Ovary (tissue), 3 donors: ENCODE results near the gene HIBCH.

ENCODE experiments used
- EP300 ChIP-seq: sonication (generic); formaldehyde crosslinking; IDR thresholded peaks from one replicate; pipeline ENCODE4 v1.6.1; 2017; ENCODE audit warnings: antibody characterized with exemption
- POLR2A ChIP-seq: fragments of 450-650 bp; IDR thresholded peaks from one replicate; pipeline ENCODE4 v1.6.1; 2017; ENCODE audit warnings: antibody characterized with exemption, mild to moderate bottlenecking, moderate library complexity
- TF ChIP-seq, protein P1 (sequence below), 3 donors: fragments of 450-650 bp in 2 of 3; fragments of 200-600 bp in 1 of 3; IDR thresholded peaks; one replicate each; pipeline versions ENCODE4 v1.5.1 to v1.8.0; 2016 to 2022; ENCODE audit warnings: antibody characterized with exemption in 3 of 3, mild to moderate bottlenecking in 1 of 3
- donor health status: DM: no; HTN: no; CAD: no.

DNA sequence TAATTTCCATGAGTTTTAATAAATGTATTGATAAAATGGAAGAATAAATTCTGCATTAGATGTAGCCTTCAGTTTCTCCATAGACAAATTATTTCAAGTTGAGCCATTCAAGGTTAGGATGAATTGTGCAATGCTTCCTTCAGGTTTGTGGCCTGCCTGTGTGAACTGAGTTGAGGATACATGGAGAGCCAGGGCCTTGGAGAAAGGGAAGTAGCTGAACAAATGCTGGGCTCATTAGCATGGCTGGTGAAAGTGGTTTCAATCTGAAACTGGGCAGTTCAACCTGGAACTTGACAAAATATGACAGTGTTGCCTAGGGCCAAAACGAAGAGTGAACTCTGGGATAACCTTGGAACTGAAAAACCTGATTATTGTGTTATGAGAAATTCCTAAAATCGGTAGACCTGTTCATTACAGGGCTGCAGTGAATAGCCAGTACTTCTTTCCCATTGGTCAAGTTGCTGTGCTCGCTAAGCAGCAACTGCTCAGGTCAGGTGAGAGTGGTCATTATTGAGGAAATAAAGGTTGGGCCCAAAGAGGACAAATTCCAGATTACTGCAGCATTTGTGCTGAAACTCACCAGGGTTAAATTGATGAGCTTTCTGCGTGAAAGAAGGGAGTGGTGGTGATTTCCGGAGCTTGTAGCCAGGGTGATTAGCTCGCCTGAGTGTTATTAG is 36.5 kb upstream of the HIBCH start:
- TF ChIP-seq POLR2A = no peak
- TF ChIP-seq, protein P1, sequence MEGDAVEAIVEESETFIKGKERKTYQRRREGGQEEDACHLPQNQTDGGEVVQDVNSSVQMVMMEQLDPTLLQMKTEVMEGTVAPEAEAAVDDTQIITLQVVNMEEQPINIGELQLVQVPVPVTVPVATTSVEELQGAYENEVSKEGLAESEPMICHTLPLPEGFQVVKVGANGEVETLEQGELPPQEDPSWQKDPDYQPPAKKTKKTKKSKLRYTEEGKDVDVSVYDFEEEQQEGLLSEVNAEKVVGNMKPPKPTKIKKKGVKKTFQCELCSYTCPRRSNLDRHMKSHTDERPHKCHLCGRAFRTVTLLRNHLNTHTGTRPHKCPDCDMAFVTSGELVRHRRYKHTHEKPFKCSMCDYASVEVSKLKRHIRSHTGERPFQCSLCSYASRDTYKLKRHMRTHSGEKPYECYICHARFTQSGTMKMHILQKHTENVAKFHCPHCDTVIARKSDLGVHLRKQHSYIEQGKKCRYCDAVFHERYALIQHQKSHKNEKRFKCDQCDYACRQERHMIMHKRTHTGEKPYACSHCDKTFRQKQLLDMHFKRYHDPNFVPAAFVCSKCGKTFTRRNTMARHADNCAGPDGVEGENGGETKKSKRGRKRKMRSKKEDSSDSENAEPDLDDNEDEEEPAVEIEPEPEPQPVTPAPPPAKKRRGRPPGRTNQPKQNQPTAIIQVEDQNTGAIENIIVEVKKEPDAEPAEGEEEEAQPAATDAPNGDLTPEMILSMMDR (IDR thresholded peaks at IDR 0.05) = no peak
- TF ChIP-seq EP300 = no peak
